Prostate gland (tissue), 2 donors: ENCODE results near the gene ARFGEF3.

Source experiments
- CTCF ChIP-seq, 4 experiments: fragments of 200-600 bp in 2 of 4; fragments of 450-650 bp in 2 of 4; sonication (generic) in 2 of 4; IDR thresholded peaks; 1 replicate in 3 of 4; 2 replicates in 1 of 4; pipeline ENCODE4 v1.5.1; 2016 to 2019; ENCODE audit warnings: antibody characterized with exemption in 4 of 4, mild to moderate bottlenecking in 2 of 4, moderate library complexity in 2 of 4
- POLR2A ChIP-seq: fragments of 450-650 bp; IDR thresholded peaks from one replicate; pipeline ENCODE4 v1.6.1; 2016; ENCODE audit warnings: antibody characterized with exemption, mild to moderate bottlenecking
- POLR2AphosphoS5 ChIP-seq: sonication (generic); formaldehyde crosslinking; IDR thresholded peaks from one replicate; pipeline ENCODE4 v1.6.1; 2017; ENCODE audit warnings: antibody characterized with exemption

GRCh38 chr6:138161088-138161337 lies 726 bp upstream of the ARFGEF3 start:
- TF ChIP-seq CTCF (IDR thresholded peaks at IDR 0.05) (no peak), POLR2A (no peak), POLR2AphosphoS5 (no peak)
